Measurements from ENCODE around the gene SKAP2.

DNA sequence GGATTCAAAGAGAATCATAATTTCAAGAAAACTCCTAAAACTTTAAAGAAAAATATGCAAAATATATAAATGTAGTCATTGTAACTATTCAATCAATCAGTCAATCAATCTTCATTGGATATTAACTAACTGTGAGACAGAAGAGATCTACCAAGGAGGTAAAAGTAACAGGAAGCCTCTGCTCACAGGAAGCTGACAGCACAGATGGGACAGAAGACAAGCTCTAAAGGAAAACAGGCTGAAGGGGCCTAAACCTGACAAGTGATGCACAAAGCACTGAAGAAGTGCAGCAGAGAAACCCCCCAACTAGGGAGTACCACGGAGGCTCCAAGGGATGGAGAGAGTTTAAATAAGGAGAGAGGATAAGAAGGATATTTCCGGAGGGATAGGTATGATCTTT, 173.0 kb downstream of the SKAP2 start:
- no peak for TF ChIP-seq EZH2 (IDR thresholded peaks at IDR 0.05; ENCODE audit: borderline replicate concordance, low read depth, low read length, poor library complexity, severe bottlenecking)
- TF ChIP-seq, protein P1, sequence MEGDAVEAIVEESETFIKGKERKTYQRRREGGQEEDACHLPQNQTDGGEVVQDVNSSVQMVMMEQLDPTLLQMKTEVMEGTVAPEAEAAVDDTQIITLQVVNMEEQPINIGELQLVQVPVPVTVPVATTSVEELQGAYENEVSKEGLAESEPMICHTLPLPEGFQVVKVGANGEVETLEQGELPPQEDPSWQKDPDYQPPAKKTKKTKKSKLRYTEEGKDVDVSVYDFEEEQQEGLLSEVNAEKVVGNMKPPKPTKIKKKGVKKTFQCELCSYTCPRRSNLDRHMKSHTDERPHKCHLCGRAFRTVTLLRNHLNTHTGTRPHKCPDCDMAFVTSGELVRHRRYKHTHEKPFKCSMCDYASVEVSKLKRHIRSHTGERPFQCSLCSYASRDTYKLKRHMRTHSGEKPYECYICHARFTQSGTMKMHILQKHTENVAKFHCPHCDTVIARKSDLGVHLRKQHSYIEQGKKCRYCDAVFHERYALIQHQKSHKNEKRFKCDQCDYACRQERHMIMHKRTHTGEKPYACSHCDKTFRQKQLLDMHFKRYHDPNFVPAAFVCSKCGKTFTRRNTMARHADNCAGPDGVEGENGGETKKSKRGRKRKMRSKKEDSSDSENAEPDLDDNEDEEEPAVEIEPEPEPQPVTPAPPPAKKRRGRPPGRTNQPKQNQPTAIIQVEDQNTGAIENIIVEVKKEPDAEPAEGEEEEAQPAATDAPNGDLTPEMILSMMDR (conservative IDR thresholded peaks at IDR 0.05; ENCODE audit: low read depth, low read length) = no peak
